Glutamatergic neuron (in vitro differentiated cells): ENCODE measurements around the gene NDFIP2. TPM values are rescaled to one million over a fixed set of nuclear protein-coding genes. Genes with fewer than 3 reads are reported as not detected.

ENCODE experiments used
- DNase-seq: peaks from one replicate; pipeline ENCODE4 v3.0.0; 2022
- H3K27ac Mint-ChIP-seq: one replicate; pipeline ENCODE4 v1.8.0; 2020; ENCODE audit warnings: mild to moderate bottlenecking, mixed read lengths, inconsistent platforms; ENCODE audit not compliant: unreplicated experiment
- H3K27me3 Mint-ChIP-seq: one replicate; pipeline ENCODE4 v1.8.0; 2020; ENCODE audit warnings: mild to moderate bottlenecking, moderate library complexity, mixed read lengths, inconsistent platforms; ENCODE audit not compliant: unreplicated experiment
- H3K36me3 Mint-ChIP-seq: one replicate; pipeline ENCODE4 v1.8.0; 2020; ENCODE audit warnings: mild to moderate bottlenecking, mixed read lengths, inconsistent platforms; ENCODE audit not compliant: unreplicated experiment
- H3K4me1 Mint-ChIP-seq: one replicate; pipeline ENCODE4 v1.8.0; 2020; ENCODE audit warnings: mild to moderate bottlenecking, low read depth, mixed read lengths, inconsistent platforms; ENCODE audit not compliant: unreplicated experiment
- H3K4me3 Mint-ChIP-seq: one replicate; pipeline ENCODE4 v1.8.0; 2020; ENCODE audit warnings: mild to moderate bottlenecking, mixed read lengths, inconsistent platforms; ENCODE audit not compliant: unreplicated experiment
- H3K9me3 Mint-ChIP-seq: one replicate; pipeline ENCODE4 v1.8.0; 2020; ENCODE audit warnings: mild to moderate bottlenecking, moderate library complexity, mixed read lengths, inconsistent platforms; ENCODE audit not compliant: unreplicated experiment
- CTCF ChIP-seq: fragments of 200-600 bp; sonication (generic); IDR thresholded peaks from one replicate; pipeline ENCODE4 v1.5.0; 2021; ENCODE audit not compliant: partially characterized antibody, unreplicated experiment
- total RNA-seq: library from RNA; stranded (reverse); fragmentation: NEBNext Ultra II Directional; extraction: Animal tissue kit (Norgen Biotek cat#: 25700); gene quantifications from one replicate; pipeline ENCODE4 v1.2.1, GENCODE V29; 2021; ENCODE audit not compliant: unreplicated experiment

Gene NDFIP2
- total RNA-seq, 1 donor from 2014 or later = 35.6 TPM

DNA sequence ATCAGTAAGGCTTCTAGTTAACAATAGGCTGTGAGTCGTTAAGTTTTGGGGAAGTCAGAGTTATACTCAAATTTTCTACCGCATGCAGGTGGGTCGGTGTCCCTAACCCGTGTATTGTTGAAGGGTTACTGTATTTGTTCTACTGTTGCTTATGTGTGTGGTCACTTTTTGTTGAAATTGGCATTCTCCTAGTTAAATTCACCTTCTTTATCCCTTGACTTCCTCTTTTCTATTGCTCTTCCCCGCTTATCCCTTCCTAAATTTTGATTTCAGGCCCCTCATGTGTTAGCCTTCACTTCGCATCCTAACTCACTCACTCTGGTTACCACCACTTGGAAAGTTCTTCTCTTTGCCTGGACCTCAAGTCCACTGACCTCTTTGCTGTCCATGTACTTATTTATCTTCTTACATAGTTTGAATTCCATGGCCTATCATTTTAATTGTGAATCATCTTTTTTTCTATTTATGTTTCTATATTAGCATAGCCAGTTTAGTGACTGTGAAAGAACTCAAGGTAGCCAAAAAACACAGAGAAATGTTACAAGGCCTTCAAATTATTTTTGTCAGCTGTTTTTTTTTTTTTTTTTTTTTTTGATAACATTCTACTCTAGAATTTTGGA, 52.9 kb downstream of the NDFIP2 start:
- H3K27me3 Mint-ChIP-seq = no peaks in the 10 kb centered on the region
- no peak for TF ChIP-seq CTCF
- H3K36me3 Mint-ChIP-seq = no peaks in the 10 kb centered on the region
- no peak overlapping the region for H3K4me3 Mint-ChIP-seq
- no peaks in the 10 kb centered on the region for H3K4me1 Mint-ChIP-seq
- DNase-seq = no peak
- H3K9me3 Mint-ChIP-seq = no peaks in the 10 kb centered on the region
- no peak overlapping the region for H3K27ac Mint-ChIP-seq

- TF ChIP-seq CTCF = no peak
- no peaks in the 10 kb centered on the region for H3K4me1 Mint-ChIP-seq
Observed at GRCh38 chr13:79534596-79534995, 53.6 kb downstream of the NDFIP2 start.

GRCh38 chr13:79538757-79539156, 57.8 kb downstream of the NDFIP2 start:
- no peak overlapping the region for H3K27ac Mint-ChIP-seq
- no peaks in the 10 kb centered on the region for H3K36me3 Mint-ChIP-seq
- H3K4me1 Mint-ChIP-seq = no peaks in the 10 kb centered on the region
- H3K4me3 Mint-ChIP-seq = no peak overlapping the region
- TF ChIP-seq CTCF = no peak
- DNase-seq = no peak
- no peaks in the 10 kb centered on the region for H3K27me3 Mint-ChIP-seq
- no peaks in the 10 kb centered on the region for H3K9me3 Mint-ChIP-seq

More at GRCh38 chr13:79534596-79534995, 53.6 kb downstream of the NDFIP2 start:
- H3K27ac Mint-ChIP-seq = no peak overlapping the region
- no peaks in the 10 kb centered on the region for H3K27me3 Mint-ChIP-seq
- H3K4me3 Mint-ChIP-seq = no peak overlapping the region
- no peaks in the 10 kb centered on the region for H3K9me3 Mint-ChIP-seq
- no peaks in the 10 kb centered on the region for H3K36me3 Mint-ChIP-seq
- DNase-seq = no peak

DNA sequence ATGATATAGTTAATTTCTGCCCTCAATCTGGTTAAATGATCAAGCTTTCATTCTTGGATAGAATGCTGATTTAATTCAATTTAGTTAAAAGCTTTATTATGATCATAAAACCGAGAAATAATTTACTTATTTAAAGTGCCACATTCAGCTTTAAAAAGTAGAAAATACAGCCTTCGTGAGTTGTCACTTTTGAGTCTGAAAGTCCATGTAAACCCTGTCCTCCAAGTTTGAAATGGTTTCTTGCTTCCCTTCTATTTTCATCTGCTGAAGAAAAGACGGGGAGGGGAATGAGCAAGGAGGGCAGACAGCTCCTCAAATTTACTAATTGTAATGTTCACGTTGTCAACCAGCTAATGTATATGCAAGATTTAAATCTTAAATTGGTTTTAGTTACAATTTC, 59.5 kb downstream of the NDFIP2 start:
- H3K9me3 Mint-ChIP-seq = no peaks in the 10 kb centered on the region
- no peak for DNase-seq
- H3K36me3 Mint-ChIP-seq = no peaks in the 10 kb centered on the region
- H3K27me3 Mint-ChIP-seq = no peaks in the 10 kb centered on the region
- H3K27ac Mint-ChIP-seq = no peak overlapping the region
- no peak for TF ChIP-seq CTCF
- no peaks in the 10 kb centered on the region for H3K4me1 Mint-ChIP-seq
- no peak overlapping the region for H3K4me3 Mint-ChIP-seq

DNA sequence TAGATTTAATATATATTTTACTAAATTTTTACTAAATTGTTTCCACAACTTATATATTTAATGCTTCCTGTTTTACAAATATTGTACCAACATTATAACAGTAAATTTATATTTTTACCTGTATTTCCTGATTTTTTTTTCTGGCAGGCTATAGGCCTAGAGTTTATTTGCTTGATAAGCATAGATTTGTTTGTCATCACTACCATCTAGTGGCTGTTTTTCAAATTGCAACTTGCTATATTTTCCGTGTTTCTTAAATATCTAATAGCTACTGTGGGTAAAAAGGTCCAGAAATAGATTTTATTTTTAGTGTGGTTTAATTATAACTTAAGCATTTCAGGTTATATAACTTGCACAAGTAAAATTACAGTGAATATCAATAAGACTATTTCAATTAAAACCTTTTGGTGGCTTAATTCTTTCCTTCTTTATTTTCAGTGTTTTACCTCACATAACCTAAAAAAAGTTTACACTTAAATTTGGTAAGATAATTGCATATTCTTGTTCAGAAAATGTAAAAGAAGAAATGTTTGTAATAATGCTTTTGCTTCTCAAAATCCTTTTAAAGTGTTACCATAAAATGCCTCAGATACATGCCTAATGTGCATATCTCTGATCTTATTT, 60.6 kb downstream of the NDFIP2 start:
- TF ChIP-seq CTCF = peak; percentile 97
- no peaks in the 10 kb centered on the region for H3K9me3 Mint-ChIP-seq
- no peak overlapping the region for H3K27ac Mint-ChIP-seq
- H3K4me3 Mint-ChIP-seq = no peak overlapping the region
- H3K36me3 Mint-ChIP-seq = no peaks in the 10 kb centered on the region
- no peaks in the 10 kb centered on the region for H3K27me3 Mint-ChIP-seq
- DNase-seq = no peak
- H3K4me1 Mint-ChIP-seq = no peaks in the 10 kb centered on the region
